Osteoblast (primary cell): Measurements from ENCODE around the gene SPAG16. TPM values are rescaled to one million over a fixed set of nuclear protein-coding genes. Genes with fewer than 3 reads are reported as not detected.
"Not testable (repeated sequence)": the region's sequence is repeated elsewhere in the genome, so short reads cannot be mapped to it uniquely, and the experiment has no call there.

Source experiments
- DNase-seq: peaks from one replicate; pipeline ENCODE4 v3.0.0; 2011; ENCODE audit warnings: low spot score, mixed read lengths; ENCODE audit not compliant: insufficient read length; ENCODE audit errors: missing footprints
- H2AFZ ChIP-seq: 2 replicates; pipeline ENCODE4 v1.6.0; 2011; ENCODE audit warnings: mild to moderate bottlenecking, low read length
- H3K27ac ChIP-seq: 2 replicates; pipeline ENCODE4 v1.5.1; 2011; ENCODE audit warnings: mild to moderate bottlenecking, low read depth, low read length, moderate library complexity
- H3K27me3 ChIP-seq: 2 replicates; pipeline ENCODE4 v1.6.0; 2012; ENCODE audit warnings: mild to moderate bottlenecking, control low read depth, inconsistent platforms, low read length, moderate library complexity; ENCODE audit not compliant: insufficient read depth
- H3K36me3 ChIP-seq: 2 replicates; pipeline ENCODE4 v1.5.1; 2011; ENCODE audit warnings: mild to moderate bottlenecking, low read length, control low read depth, moderate library complexity; ENCODE audit not compliant: insufficient read depth
- H3K4me1 ChIP-seq: 2 replicates; pipeline ENCODE4 v1.5.1; 2011; ENCODE audit warnings: mild to moderate bottlenecking, low read length, control low read depth, moderate library complexity; ENCODE audit not compliant: insufficient read depth
- H3K4me2 ChIP-seq: 2 replicates; pipeline ENCODE4 v1.6.0; 2011; ENCODE audit warnings: mild to moderate bottlenecking, low read length; ENCODE audit not compliant: insufficient read depth
- H3K4me3 ChIP-seq: fragments of 200-600 bp; sonication (generic); 3 replicates; pipeline ENCODE4 v1.5.1; 2012; ENCODE audit warnings: mild to moderate bottlenecking, low read length, inconsistent platforms; ENCODE audit not compliant: insufficient read depth
- H3K79me2 ChIP-seq: 2 replicates; pipeline ENCODE4 v1.6.0; 2012; ENCODE audit warnings: mild to moderate bottlenecking, low read length, control low read depth, inconsistent platforms; ENCODE audit not compliant: insufficient read depth
- H3K9me3 ChIP-seq: 2 replicates; pipeline ENCODE4 v1.5.1; 2011; ENCODE audit warnings: low read depth, low read length, control low read depth
- H4K20me1 ChIP-seq: 2 replicates; pipeline ENCODE4 v1.6.0; 2012; ENCODE audit warnings: mild to moderate bottlenecking, low read length, control low read depth; ENCODE audit not compliant: insufficient read depth
- total RNA-seq: library from RNA; depleted of rRNA; stranded (reverse); fragments of >200 nt; gene quantifications from 2 replicates; pipeline ENCODE4 v1.2.3, GENCODE V29; 2012
- TF ChIP-seq, protein P1 (sequence below): IDR thresholded peaks from 2 replicates; pipeline ENCODE4 v1.5.1; 2011; ENCODE audit warnings: mild to moderate bottlenecking, low read depth, low read length, moderate library complexity; ENCODE audit errors: extremely low read depth

The SPAG16 gene
- total RNA-seq, 1 donor = 47.8 TPM

DNA sequence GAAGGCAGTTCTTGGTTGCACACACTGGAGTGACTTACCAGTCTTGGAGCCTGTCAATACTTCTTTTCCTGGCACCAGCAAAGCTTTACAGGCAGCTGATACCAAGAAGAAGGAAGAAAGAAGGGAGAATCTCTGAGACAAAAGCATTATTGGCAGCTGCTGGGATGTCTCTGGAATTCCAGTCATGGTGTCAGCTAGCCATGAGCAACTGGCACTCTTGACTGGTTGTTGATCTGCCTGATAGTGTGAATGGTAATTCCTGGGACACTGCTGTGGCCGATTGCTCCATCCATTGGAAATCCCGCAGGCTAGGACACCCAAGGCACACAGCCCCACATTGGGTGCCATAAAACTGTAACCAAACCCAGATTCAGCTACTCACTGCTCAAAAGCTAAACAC is 17.8 kb upstream of the SPAG16 start:
- Histone ChIP-seq H3K27me3 (no peaks in the 10 kb centered on the region), H2AFZ (peak overlapping the region; percentile 52), H3K79me2 (no peaks in the 10 kb centered on the region), H3K4me2 (no peak overlapping the region), H4K20me1 (no peaks in the 10 kb centered on the region), H3K9me3 (no peaks in the 10 kb centered on the region), H3K36me3 (no peaks in the 10 kb centered on the region), H3K4me1 (no peaks in the 10 kb centered on the region), H3K4me3 (no peak overlapping the region), H3K27ac (no peak overlapping the region)
- TF ChIP-seq, protein P1, sequence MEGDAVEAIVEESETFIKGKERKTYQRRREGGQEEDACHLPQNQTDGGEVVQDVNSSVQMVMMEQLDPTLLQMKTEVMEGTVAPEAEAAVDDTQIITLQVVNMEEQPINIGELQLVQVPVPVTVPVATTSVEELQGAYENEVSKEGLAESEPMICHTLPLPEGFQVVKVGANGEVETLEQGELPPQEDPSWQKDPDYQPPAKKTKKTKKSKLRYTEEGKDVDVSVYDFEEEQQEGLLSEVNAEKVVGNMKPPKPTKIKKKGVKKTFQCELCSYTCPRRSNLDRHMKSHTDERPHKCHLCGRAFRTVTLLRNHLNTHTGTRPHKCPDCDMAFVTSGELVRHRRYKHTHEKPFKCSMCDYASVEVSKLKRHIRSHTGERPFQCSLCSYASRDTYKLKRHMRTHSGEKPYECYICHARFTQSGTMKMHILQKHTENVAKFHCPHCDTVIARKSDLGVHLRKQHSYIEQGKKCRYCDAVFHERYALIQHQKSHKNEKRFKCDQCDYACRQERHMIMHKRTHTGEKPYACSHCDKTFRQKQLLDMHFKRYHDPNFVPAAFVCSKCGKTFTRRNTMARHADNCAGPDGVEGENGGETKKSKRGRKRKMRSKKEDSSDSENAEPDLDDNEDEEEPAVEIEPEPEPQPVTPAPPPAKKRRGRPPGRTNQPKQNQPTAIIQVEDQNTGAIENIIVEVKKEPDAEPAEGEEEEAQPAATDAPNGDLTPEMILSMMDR = no peak
- peak; percentile 21 for DNase-seq

DNA sequence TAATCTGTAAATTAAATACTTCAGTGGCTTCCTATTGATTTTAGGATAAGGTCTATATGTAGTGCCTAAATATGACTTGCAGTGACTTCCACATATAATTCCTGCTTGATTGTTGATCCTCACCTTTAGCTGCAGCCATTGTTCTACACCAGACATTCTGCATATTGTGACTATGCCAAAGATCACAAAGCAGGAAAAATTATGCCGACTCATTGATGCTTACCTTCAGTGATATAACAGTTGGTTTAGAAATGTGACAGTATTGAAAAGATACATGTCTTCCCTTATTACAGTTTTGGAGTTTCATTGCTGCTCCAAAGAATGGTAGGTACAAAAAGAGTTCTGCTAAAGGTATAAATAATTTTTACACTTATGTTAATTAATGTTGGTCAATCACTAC is 12.3 kb upstream of the SPAG16 start:
- TF ChIP-seq, protein P1 = no peak
- Histone ChIP-seq H3K27me3 (no peaks in the 10 kb centered on the region), H4K20me1 (no peaks in the 10 kb centered on the region), H3K36me3 (no peaks in the 10 kb centered on the region), H3K4me2 (no peak overlapping the region), H3K9me3 (no peaks in the 10 kb centered on the region), H3K27ac (no peak overlapping the region), H3K4me3 (no peak overlapping the region), H2AFZ (no peak overlapping the region), H3K79me2 (no peaks in the 10 kb centered on the region), H3K4me1 (no peaks in the 10 kb centered on the region)
- DNase-seq = no peak

DNA sequence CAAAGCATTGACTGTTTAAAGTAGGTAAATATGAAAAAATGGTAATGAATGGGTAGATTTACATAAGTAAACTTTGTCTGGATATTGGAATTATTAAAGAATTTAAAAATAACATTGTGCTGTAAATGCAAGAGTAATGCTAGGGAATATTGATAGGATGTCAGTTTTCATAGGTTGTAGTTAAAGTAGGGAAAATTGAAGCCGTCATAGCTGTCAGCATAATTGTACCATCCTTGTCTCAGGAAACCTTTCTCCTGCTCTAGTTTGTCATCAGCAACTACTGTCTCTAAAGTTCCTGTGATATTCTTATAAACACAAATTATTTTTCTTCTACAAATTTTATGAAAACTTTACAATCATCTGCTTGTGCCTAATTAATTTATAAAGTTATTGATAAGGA is 10.1 kb upstream of the SPAG16 start:
- no peak for DNase-seq
- H4K20me1 ChIP-seq = no peaks in the 10 kb centered on the region
- no peak overlapping the region for H3K27ac ChIP-seq
- H3K36me3 ChIP-seq = no peaks in the 10 kb centered on the region
- H3K4me1 ChIP-seq = no peaks in the 10 kb centered on the region
- H2AFZ ChIP-seq = no peak overlapping the region
- H3K4me3 ChIP-seq = no peak overlapping the region
- no peaks in the 10 kb centered on the region for H3K79me2 ChIP-seq
- no peaks in the 10 kb centered on the region for H3K9me3 ChIP-seq
- no peak overlapping the region for H3K4me2 ChIP-seq
- H3K27me3 ChIP-seq = no peaks in the 10 kb centered on the region
- TF ChIP-seq, protein P1 = no peak

DNA sequence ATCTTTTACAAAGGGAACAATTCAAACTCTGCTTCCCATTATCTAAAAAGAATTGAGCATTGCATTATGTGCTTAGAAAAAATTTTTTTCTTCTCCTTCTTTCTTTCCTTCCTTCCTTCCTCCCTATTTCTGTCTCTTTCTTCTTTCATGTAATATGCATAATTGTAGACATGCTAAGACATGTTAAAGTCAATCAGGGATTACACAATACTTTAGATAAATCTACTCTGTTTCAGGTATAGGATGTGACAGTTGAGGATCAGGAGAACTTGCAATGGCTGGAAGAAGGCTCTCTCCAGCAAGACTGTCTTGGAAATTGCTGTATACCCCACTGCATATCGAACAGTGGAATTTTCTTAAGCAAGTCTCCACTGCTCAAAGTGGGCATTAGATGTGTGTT is 9.0 kb upstream of the SPAG16 start:
- no peaks in the 10 kb centered on the region for H3K27me3 ChIP-seq
- H3K36me3 ChIP-seq = no peaks in the 10 kb centered on the region
- H3K9me3 ChIP-seq = no peaks in the 10 kb centered on the region
- no peak overlapping the region for H3K4me2 ChIP-seq
- no peaks in the 10 kb centered on the region for H4K20me1 ChIP-seq
- H3K27ac ChIP-seq = no peak overlapping the region
- H3K4me1 ChIP-seq = peaks cover under 1% of the 10 kb centered on the region
- H3K4me3 ChIP-seq = no peak overlapping the region
- no peaks in the 10 kb centered on the region for H3K79me2 ChIP-seq
- TF ChIP-seq, protein P1 = no peak
- DNase-seq = no peak
- no peak overlapping the region for H2AFZ ChIP-seq

DNA sequence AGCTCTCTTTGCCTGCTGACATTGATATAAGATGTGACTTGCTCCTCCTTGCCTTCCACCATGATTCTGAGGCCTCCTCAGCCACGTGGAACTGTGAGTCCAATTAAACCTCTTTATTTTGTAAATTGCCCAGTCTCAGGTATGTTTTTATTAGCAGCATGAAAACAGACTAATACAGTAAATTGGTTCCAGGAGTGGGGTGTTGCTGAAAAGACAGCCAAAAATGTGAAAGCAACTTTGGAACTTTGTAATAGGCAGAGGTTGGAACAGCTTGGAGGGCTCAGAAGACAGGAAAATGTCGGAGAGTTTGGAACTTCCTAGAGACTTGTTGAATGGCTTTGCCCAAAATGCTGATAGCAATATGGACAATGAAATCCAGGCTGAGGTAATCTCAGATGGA is 7.1 kb upstream of the SPAG16 start:
- not testable (repeated sequence) for H3K27ac ChIP-seq, H3K4me3 ChIP-seq, H3K27me3 ChIP-seq, H3K4me2 ChIP-seq, H3K79me2 ChIP-seq, H2AFZ ChIP-seq, H3K4me1 ChIP-seq, H3K36me3 ChIP-seq, DNase-seq, H4K20me1 ChIP-seq, H3K9me3 ChIP-seq
